PC-9 (cell line): ENCODE data around the gene CCNH.

Experiments
- CTCF ChIP-seq: fragments of 200-600 bp; sonication (generic); conservative IDR thresholded peaks from 2 replicates; pipeline ENCODE4 v1.6.1; 2017; ENCODE audit warnings: mixed run types, antibody characterized with exemption, mild to moderate bottlenecking, moderate library complexity
- EZH2 ChIP-seq: fragments of 200-600 bp; sonication (generic); IDR thresholded peaks from 2 replicates; pipeline ENCODE4 v1.8.0; 2017; ENCODE audit warnings: antibody characterized with exemption, low read depth

- TF ChIP-seq CTCF = no peak
- TF ChIP-seq EZH2 = no peak
These were observed 51.1 kb downstream of the CCNH start for GRCh38 chr5:87361536-87362213.
